Measurements from ENCODE around the gene SPAG9.
"Not testable (repeated sequence)": the region's sequence is repeated elsewhere in the genome, so short reads cannot be mapped to it uniquely, and the experiment has no call there.

The SPAG9 gene

GRCh38 chr17:51132964-51133319 lies 12.3 kb upstream of the SPAG9 start:
- DNase-seq (ENCODE audit: low read depth), result no peak

- no peak for DNase-seq (ENCODE audit: low read depth)
Measured at GRCh38 chr17:51128076-51128475, 7.4 kb upstream of the SPAG9 start.

GRCh38 chr17:51124640-51125503 lies 4.2 kb upstream of the SPAG9 start:
- no peak for DNase-seq (ENCODE audit: low read depth)

GRCh38 chr17:51122473-51123115 lies 1.9 kb upstream of the SPAG9 start:
- not testable (repeated sequence) for DNase-seq (ENCODE audit: low read depth)

- peak; percentile 91 for DNase-seq (ENCODE audit: low read depth)
Measured at GRCh38 chr17:51121620-51122472, 1.2 kb upstream of the SPAG9 start.

- DNase-seq (ENCODE audit: low read depth), result no peak
Measured at GRCh38 chr17:51120357-51120738, 320 bp downstream of the SPAG9 start.

GRCh38 chr17:51119415-51120356 lies 982 bp downstream of the SPAG9 start:
- no peak for DNase-seq (ENCODE audit: low read depth)

- DNase-seq (ENCODE audit: low read depth), result no peak
Measured at GRCh38 chr17:51118330-51119195, 2.1 kb downstream of the SPAG9 start.

GRCh38 chr17:51115179-51115578 lies 5.5 kb downstream of the SPAG9 start:
- no peak for DNase-seq (ENCODE audit: low read depth)

- DNase-seq (ENCODE audit: low read depth), result not testable (repeated sequence)
Measured at GRCh38 chr17:51112303-51113222, 8.1 kb downstream of the SPAG9 start.

- no peak for DNase-seq (ENCODE audit: low read depth)
Measured at GRCh38 chr17:51107778-51108177, 12.9 kb downstream of the SPAG9 start.

- no peak for DNase-seq (ENCODE audit: low read depth)
Measured at GRCh38 chr17:51103451-51103850, 17.2 kb downstream of the SPAG9 start.

- DNase-seq (ENCODE audit: low read depth), result no peak
Measured at GRCh38 chr17:51103050-51103449, 17.6 kb downstream of the SPAG9 start.

GRCh38 chr17:51097708-51098446 lies 22.8 kb downstream of the SPAG9 start:
- no peak for DNase-seq (ENCODE audit: low read depth)

- DNase-seq (ENCODE audit: low read depth), result no peak
Measured at GRCh38 chr17:51091635-51092034, 29.0 kb downstream of the SPAG9 start.

GRCh38 chr17:51088868-51089267 lies 31.8 kb downstream of the SPAG9 start:
- not testable (repeated sequence) for DNase-seq (ENCODE audit: low read depth)

GRCh38 chr17:51088287-51088686 lies 32.4 kb downstream of the SPAG9 start:
- DNase-seq (ENCODE audit: low read depth), result no peak

- DNase-seq (ENCODE audit: low read depth), result no peak
Measured at GRCh38 chr17:51087072-51087757, 33.5 kb downstream of the SPAG9 start.

Data from stromal cell of bone marrow (primary cell).